ENCODE data around the gene ACYP1.

Gene ACYP1

GRCh38 chr14:75025876-75026275, 37.9 kb downstream of the ACYP1 start:
- no peak for DNase-seq

DNA sequence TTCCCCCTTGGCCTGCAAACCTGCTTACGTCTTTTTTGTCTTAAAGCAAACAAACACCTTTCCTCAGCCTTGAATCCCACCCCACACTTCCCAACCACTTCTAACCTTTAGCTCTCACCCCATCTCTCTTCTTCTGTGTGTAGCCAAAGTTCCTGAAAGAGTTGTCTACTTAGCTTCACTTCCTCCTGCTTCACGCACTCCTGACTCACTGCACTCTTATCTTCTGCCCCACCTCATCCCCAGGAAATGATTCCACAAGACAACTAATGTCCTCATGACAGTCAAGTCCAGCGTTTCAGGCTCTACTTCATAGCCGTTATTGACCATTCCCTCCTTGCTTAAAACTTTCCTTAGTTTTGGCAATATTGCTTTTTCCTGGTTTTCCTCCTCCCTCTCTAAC, 38.7 kb downstream of the ACYP1 start:
- no peak for DNase-seq

GRCh38 chr14:75023108-75023507, 40.7 kb downstream of the ACYP1 start:
- DNase-seq, result no peak

GRCh38 chr14:75022655-75023054, 41.2 kb downstream of the ACYP1 start:
- DNase-seq, result no peak

GRCh38 chr14:75018694-75019093, 45.1 kb downstream of the ACYP1 start:
- DNase-seq, result no peak

- no peak for DNase-seq
Observed at GRCh38 chr14:75016815-75017214, 47.0 kb downstream of the ACYP1 start.

GRCh38 chr14:75015496-75015895, 48.3 kb downstream of the ACYP1 start:
- DNase-seq, result no peak

- no peak for DNase-seq
Observed at GRCh38 chr14:75013290-75013689, 50.5 kb downstream of the ACYP1 start.

DNA sequence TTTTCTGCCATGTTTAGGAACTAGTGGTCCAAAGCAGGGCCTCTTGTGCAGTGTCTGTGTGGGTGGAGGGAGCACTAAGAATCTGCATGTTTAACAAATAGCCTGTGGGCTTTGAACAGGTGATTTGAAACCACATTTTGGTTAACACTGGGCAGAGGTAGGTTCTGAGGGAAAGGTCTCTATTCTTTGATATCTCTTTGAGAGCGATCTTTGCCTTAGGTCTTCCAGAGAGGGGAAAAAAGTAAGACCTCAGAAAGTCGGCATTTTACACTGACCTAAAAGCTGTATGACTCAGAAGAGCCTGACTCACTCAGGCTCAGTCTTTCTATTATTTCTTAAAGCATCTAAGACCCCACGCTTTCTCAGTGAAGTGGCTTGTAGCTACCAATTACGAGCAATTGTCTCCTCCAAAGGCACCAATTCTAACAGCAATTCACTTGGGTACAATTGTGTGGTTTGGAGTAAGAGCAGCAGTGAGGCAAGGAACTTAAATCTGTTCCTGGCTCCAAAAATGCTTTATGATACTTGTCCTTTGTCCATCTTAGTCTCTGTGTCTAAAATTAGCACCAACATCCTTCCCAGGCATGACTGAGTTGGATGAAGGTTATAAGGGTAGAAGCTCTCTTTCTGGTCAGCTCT, 52.3 kb downstream of the ACYP1 start:
- DNase-seq, result no peak

DNA sequence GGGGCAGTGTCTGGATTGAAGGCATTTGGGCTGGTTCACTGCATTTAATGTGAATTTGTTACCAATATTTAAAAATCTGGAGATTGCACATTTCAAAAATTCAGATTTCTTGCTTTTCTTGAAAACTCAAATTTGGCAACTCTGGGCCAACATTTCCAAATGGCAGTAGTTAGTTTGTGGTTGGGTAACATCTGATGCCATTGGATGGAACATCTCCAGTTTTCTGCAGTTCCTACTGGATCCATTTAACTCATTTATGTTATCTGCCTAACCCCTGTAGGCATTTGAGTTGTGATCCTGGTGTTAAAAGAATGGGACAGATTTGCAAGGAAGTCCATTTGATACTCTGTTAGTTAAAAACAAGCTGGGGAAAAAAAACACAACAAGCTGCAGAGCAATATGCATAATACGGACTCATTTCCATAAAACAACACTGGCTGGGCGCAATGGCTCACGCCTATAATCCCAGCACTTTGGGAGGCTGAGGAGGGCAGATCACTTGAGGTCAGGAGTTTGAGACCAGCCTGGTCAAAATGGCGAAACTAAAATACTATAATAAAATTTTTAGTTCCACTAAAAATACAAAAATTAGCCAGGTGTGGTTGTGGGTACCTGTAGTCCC, 53.2 kb downstream of the ACYP1 start:
- DNase-seq, result no peak

DNA sequence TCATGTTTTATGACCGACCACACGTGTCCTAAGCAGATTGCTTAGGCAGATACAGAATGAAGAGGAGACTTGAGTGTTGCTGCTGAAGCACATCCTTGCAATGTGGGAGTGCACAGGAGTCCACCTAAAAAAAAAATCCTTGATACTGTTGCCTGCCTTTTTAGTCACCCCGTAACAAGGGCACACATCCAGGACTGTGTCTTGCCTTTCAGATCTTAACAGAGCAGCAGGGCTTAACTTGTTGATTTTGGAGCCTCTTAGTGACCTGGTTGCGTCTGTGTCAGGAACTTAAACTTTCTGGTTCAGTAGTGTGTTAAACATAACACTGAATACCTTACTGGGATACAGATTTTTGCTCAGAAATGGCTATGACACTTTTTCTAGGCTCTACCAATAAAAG, 54.6 kb downstream of the ACYP1 start:
- no peak for DNase-seq

DNA sequence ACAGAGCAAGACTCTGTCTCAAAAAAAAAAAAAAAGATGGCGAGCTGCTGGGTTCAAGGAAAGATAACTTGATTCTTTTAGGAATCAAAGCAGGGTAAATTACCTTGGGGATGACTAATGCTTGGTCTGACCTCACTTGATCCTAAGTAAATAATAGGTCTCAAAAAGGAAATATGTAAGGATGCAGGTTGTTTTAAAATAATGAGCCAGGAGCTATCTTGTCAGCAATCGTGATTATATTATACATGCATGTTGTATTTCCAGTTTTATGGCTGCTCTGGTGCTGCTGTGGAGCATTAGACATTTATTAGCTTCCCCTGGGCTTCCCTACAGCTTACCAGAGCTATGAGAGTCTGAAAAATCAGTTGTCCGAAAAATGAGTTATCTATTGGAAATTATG, 58.5 kb downstream of the ACYP1 start:
- DNase-seq, result no peak

DNA sequence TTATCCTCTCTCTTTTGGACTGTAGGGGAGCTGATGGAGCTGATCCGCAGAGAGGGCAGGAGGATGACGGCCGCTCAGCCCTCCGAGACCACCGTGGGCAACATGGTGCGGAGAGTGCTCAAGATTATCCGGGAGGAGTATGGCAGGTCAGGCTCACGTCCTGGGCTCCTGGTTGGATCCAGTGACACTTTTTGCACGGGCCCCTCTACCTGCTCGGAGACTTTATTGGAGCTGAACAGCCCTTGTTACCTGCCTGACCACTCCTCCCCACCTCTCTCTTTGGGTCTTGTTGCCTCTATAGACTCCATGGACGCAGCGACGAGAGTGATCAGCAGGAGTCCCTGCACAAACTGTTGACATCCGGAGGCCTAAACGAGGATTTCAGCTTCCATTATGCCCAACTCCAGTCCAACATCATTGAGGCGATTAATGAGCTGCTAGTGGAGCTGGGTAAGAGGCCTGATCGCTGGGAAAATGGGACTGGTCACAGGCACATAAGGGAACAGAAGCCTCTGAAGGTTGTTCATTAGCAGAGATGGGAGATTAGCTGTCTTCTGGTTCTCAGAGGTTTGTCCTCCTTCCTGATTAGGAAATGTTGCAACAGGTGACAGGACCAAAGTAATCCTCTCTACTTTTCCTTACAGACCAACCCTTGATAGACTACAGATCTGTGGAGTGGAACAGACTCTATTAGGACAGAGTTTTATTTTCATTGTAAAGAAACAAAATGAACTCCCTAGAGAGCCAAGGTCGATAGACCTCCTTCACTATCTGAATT, 60.4 kb downstream of the ACYP1 start:
- DNase-seq, result no peak
